ENCODE measurements around the gene RNF182. TPM values are rescaled to one million over a fixed set of nuclear protein-coding genes. Genes with fewer than 3 reads are reported as not detected.

RNF182 gene
- total RNA-seq, 3 donors from 2014 or later = 0.66 to 1.5 (median 0.80) TPM

DNA sequence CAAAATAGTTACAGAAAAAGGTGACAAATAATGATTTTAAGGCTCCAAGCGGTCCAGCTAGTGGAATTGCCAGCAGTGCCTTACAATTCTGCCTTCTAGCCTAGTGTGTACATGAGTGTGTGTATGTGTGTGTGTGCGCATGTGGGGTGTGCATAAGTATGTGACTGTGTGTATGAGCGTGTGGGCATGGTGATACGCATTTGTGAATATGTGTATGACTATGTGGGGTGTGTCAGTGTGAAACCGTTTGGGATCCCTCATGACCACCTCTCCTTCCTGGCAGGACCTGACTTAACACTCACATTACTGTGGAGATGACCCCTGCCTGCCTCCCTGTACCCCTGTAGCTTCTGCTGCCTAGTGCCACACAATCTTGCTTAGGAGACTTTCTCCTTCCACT is 40.4 kb upstream of the RNF182 start:
- Histone ChIP-seq H3K4me1 (no peaks in the 10 kb centered on the region), H3K9me3 (no peaks in the 10 kb centered on the region), H3K27ac (no peak overlapping the region), H3K4me3 (no peak overlapping the region), H3K36me3 (no peaks in the 10 kb centered on the region), H3K27me3 (no peaks in the 10 kb centered on the region)
- intact Hi-C loops (cut with DNase I; ENCODE audit: low total_unique reads) = no loop called here
- no peak for TF ChIP-seq POLR2AphosphoS5 (IDR thresholded peaks at IDR 0.05)
- no peak for TF ChIP-seq POLR2A (IDR thresholded peaks at IDR 0.05)
- TF ChIP-seq, protein P1, sequence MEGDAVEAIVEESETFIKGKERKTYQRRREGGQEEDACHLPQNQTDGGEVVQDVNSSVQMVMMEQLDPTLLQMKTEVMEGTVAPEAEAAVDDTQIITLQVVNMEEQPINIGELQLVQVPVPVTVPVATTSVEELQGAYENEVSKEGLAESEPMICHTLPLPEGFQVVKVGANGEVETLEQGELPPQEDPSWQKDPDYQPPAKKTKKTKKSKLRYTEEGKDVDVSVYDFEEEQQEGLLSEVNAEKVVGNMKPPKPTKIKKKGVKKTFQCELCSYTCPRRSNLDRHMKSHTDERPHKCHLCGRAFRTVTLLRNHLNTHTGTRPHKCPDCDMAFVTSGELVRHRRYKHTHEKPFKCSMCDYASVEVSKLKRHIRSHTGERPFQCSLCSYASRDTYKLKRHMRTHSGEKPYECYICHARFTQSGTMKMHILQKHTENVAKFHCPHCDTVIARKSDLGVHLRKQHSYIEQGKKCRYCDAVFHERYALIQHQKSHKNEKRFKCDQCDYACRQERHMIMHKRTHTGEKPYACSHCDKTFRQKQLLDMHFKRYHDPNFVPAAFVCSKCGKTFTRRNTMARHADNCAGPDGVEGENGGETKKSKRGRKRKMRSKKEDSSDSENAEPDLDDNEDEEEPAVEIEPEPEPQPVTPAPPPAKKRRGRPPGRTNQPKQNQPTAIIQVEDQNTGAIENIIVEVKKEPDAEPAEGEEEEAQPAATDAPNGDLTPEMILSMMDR (IDR thresholded peaks at IDR 0.05) = no peak
- no peak for DNase-seq (ENCODE audit: low spot score in 2 of 2)

DNA sequence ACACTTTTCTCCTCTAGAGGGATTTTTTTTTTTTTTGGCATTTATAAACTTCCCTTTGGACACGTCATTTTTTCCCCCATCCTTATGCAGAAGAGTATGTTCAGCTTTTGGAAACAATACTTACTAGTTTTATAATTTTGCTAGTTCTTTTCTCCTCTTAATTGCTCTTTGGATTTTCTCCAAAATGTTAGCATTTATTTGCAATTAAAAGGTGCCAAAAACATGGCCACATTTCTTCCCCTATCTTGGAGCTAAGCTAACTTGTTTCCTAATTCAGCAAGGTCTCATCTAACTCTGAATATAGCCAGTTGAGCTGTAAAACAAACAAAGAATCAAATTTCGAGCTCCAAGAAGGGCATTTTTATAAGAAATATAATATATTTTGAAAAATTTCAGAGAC is 39.2 kb upstream of the RNF182 start:
- DNase-seq (ENCODE audit: low spot score in 2 of 2) = no peak
- Histone ChIP-seq H3K4me1 (no peaks in the 10 kb centered on the region), H3K36me3 (no peaks in the 10 kb centered on the region), H3K4me3 (no peak overlapping the region), H3K9me3 (no peaks in the 10 kb centered on the region), H3K27ac (no peak overlapping the region), H3K27me3 (no peaks in the 10 kb centered on the region)
- intact Hi-C loops (cut with DNase I; ENCODE audit: low total_unique reads) = no loop called here
- no peak for TF ChIP-seq POLR2A (IDR thresholded peaks at IDR 0.05)
- TF ChIP-seq, protein P1 (IDR thresholded peaks at IDR 0.05) = no peak
- no peak for TF ChIP-seq POLR2AphosphoS5 (IDR thresholded peaks at IDR 0.05)

- no peak for DNase-seq (ENCODE audit: low spot score in 2 of 2)
- TF ChIP-seq, protein P1 (IDR thresholded peaks at IDR 0.05) = no peak
- TF ChIP-seq POLR2AphosphoS5 (IDR thresholded peaks at IDR 0.05) = no peak
- TF ChIP-seq POLR2A (IDR thresholded peaks at IDR 0.05) = no peak
- intact Hi-C loops (cut with DNase I; ENCODE audit: low total_unique reads) = no loop called here
These were observed 37.8 kb upstream of the RNF182 start for GRCh38 chr6:13886949-13887348.

DNA sequence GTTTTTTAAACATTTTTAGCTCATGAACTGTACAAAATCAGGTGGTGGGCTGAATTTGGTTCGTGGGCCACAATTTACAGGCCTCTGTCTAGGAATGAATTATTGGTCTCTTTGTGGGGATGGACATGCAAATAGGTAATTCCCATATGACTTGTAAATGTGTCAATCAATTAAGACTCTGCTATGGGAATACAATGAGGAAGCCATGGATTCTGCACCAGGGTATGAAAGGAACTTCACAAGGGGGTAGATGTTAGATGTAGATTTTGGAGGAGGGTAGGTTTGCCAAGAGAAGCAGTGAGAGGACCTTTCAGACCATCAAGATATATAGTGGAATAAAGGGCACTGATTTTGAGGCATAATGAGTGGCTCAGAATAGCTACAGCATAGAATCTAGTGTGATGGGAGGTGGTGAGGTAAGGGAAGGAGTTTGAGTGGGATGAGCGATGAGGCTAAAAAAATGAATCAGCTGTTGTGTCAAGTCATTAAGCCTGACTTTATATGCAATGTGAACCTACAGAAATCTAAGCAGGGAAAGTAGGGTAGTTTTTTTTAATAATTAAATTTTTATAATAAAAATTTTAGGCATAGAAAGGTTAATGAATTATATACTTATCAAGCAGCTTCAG is 32.6 kb upstream of the RNF182 start:
- Histone ChIP-seq H3K27me3 (no peaks in the 10 kb centered on the region), H3K27ac (no peak overlapping the region), H3K4me3 (no peak overlapping the region), H3K9me3 (no peaks in the 10 kb centered on the region), H3K36me3 (no peaks in the 10 kb centered on the region), H3K4me1 (no peaks in the 10 kb centered on the region)
- TF ChIP-seq, protein P1 (IDR thresholded peaks at IDR 0.05) = no peak
- TF ChIP-seq POLR2A (IDR thresholded peaks at IDR 0.05) (no peak), POLR2AphosphoS5 (IDR thresholded peaks at IDR 0.05) (no peak)
- intact Hi-C loops (cut with DNase I; ENCODE audit: low total_unique reads) = no loop called here
- DNase-seq (ENCODE audit: low spot score in 2 of 2) = no peak

More at GRCh38 chr6:13886949-13887348, 37.8 kb upstream of the RNF182 start:
- Histone ChIP-seq H3K9me3 (no peaks in the 10 kb centered on the region), H3K27me3 (no peaks in the 10 kb centered on the region), H3K27ac (no peak overlapping the region), H3K4me3 (no peak overlapping the region), H3K4me1 (no peaks in the 10 kb centered on the region), H3K36me3 (no peaks in the 10 kb centered on the region)

GRCh38 chr6:13902922-13903321 is 21.8 kb upstream of the RNF182 start:
- H3K9me3 ChIP-seq = no peaks in the 10 kb centered on the region
- no peaks in the 10 kb centered on the region for H3K36me3 ChIP-seq
- H3K27ac ChIP-seq = no peak overlapping the region
- peaks cover 0 to 6% of the 10 kb centered on the region in 2 donors for H3K27me3 ChIP-seq
- DNase-seq (ENCODE audit: low spot score in 2 of 2) = no peak
- TF ChIP-seq POLR2A (IDR thresholded peaks at IDR 0.05) (no peak), POLR2AphosphoS5 (IDR thresholded peaks at IDR 0.05) (no peak)
- TF ChIP-seq, protein P1 (IDR thresholded peaks at IDR 0.05) = no peak
- no peaks in the 10 kb centered on the region for H3K4me1 ChIP-seq
- intact Hi-C loops (cut with DNase I; ENCODE audit: low total_unique reads) = no loop called here
- no peak overlapping the region for H3K4me3 ChIP-seq
